Natural killer cell (primary cell): Measurements from ENCODE around the gene PDE4B. TPM values are rescaled to one million over a fixed set of nuclear protein-coding genes. Genes with fewer than 3 reads are reported as not detected.
"Not testable (repeated sequence)": the region's sequence is repeated elsewhere in the genome, so short reads cannot be mapped to it uniquely, and the experiment has no call there.

ENCODE experiments used
- ATAC-seq, 3 donors: fragments of 150-1000 bp in 2 of 3; fragments of 200-7000 bp in 1 of 3; cut with Tn5 transposase; 1 replicate in 1 of 3; 2 replicates in 2 of 3; pipeline ENCODE4 v1.10.0; 2021; ENCODE audit warnings: mild to moderate bottlenecking in 2 of 3, moderate library complexity in 2 of 3
- DNase-seq, 2 donors: peaks; one replicate each; pipeline versions ENCODE4 v3.0.0 to v3.0.0-alpha.2; 2013 to 2021; ENCODE audit warnings: mixed read lengths in 1 of 2
- H3K27ac ChIP-seq: one replicate; pipeline ENCODE4 v1.5.1; 2013; ENCODE audit warnings: mild to moderate bottlenecking, low read length
- H3K27me3 ChIP-seq: one replicate; pipeline ENCODE4 v1.6.1; 2013; ENCODE audit warnings: low read length; ENCODE audit not compliant: control insufficient read depth, insufficient read depth
- H3K36me3 ChIP-seq: one replicate; pipeline ENCODE4 v1.6.1; 2013; ENCODE audit warnings: low read length; ENCODE audit not compliant: control insufficient read depth, insufficient read depth
- H3K4me1 ChIP-seq: one replicate; pipeline ENCODE4 v1.6.1; 2013; ENCODE audit warnings: low read length; ENCODE audit not compliant: control insufficient read depth, insufficient read depth
- H3K4me3 ChIP-seq: one replicate; pipeline ENCODE4 v1.5.1; 2013; ENCODE audit warnings: low read length
- H3K9me3 ChIP-seq: one replicate; pipeline ENCODE4 v1.6.1; 2013; ENCODE audit warnings: low read length; ENCODE audit not compliant: control insufficient read depth, insufficient read depth
- H3K27ac Mint-ChIP-seq, 2 donors: one replicate each; pipeline ENCODE4 v1.8.0; 2022; ENCODE audit warnings: mild to moderate bottlenecking in 2 of 2, mixed read lengths in 2 of 2, moderate library complexity in 1 of 2
- H3K27me3 Mint-ChIP-seq, 2 donors: one replicate each; pipeline ENCODE4 v1.8.0; 2022; ENCODE audit warnings: low read depth in 2 of 2, mixed read lengths in 2 of 2
- H3K36me3 Mint-ChIP-seq: one replicate; pipeline ENCODE4 v1.8.0; 2022; ENCODE audit warnings: mixed read lengths
- H3K4me1 Mint-ChIP-seq, 2 donors: one replicate each; pipeline ENCODE4 v1.8.0; 2022; ENCODE audit warnings: mixed read lengths in 2 of 2
- H3K4me3 Mint-ChIP-seq: one replicate; pipeline ENCODE4 v1.8.0; 2022; ENCODE audit warnings: mild to moderate bottlenecking, moderate library complexity, mixed read lengths
- H3K9me3 Mint-ChIP-seq, 2 donors: one replicate each; pipeline ENCODE4 v1.8.0; 2022; ENCODE audit warnings: mixed read lengths in 2 of 2
- WGBS: methylation state at CpG from one replicate; pipeline ENCODE4 v1.1.7; 2013; ENCODE audit warnings: missing lambda C conversion rate; ENCODE audit not compliant: insufficient coverage; 5-methylcytosine and 5-hydroxymethylcytosine counted together
- intact Hi-C: fragments of 100-400 bp; cut with micrococcal nuclease; formaldehyde crosslinking; loops from one replicate; pipeline ENCODE4 v1.14.2; 2022
- total RNA-seq, 4 donors: library from RNA; stranded (reverse); fragments of 120-200 nt in 1 of 4; gene quantifications; one replicate each; pipeline versions ENCODE4 v1.2.3 to v1.2.4, GENCODE V29; 2013 to 2022
- TF ChIP-seq, protein P1 (sequence below): fragments of 200-600 bp; IDR thresholded peaks from one replicate; pipeline ENCODE4 v1.8.0; 2022; ENCODE audit warnings: antibody characterized with exemption

Gene PDE4B
- total RNA-seq, 3 donors from 2014 or later (not counting 1 experiment from before 2014, with no cell fraction given): 18.0 to 42.4 (median 25.5) TPM

DNA sequence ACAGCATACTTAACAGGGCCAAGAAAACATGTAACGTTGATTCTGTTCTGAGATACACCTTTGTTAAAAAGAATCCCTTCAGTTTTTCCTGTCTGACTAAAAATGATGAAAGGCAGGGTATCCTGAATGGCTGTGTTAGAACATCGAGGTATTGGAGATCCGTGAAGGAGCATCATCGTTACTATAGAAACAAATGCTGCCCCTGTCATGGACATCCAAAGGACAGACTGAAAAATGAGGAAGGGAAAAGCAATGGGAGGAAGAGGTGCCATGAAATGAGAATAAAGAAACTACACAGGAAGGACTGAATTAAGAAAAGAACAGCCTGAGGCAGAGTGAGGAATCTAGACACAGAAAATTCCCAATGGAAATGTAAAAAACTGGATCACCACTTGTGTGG lies 257.9 kb downstream of the PDE4B start:
- TF ChIP-seq, protein P1, sequence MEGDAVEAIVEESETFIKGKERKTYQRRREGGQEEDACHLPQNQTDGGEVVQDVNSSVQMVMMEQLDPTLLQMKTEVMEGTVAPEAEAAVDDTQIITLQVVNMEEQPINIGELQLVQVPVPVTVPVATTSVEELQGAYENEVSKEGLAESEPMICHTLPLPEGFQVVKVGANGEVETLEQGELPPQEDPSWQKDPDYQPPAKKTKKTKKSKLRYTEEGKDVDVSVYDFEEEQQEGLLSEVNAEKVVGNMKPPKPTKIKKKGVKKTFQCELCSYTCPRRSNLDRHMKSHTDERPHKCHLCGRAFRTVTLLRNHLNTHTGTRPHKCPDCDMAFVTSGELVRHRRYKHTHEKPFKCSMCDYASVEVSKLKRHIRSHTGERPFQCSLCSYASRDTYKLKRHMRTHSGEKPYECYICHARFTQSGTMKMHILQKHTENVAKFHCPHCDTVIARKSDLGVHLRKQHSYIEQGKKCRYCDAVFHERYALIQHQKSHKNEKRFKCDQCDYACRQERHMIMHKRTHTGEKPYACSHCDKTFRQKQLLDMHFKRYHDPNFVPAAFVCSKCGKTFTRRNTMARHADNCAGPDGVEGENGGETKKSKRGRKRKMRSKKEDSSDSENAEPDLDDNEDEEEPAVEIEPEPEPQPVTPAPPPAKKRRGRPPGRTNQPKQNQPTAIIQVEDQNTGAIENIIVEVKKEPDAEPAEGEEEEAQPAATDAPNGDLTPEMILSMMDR: no peak
- no peak overlapping the region for H3K4me3 Mint-ChIP-seq
- H3K27me3 Mint-ChIP-seq: peaks cover 0 to 3% of the 10 kb centered on the region in 2 donors
- intact Hi-C loops: no loop called here
- H3K9me3 ChIP-seq: no peaks in the 10 kb centered on the region
- no peak for DNase-seq
- peaks cover 0 to 2% of the 10 kb centered on the region in 2 donors for H3K9me3 Mint-ChIP-seq
- H3K27ac Mint-ChIP-seq: no peak overlapping the region
- no peaks in the 10 kb centered on the region for H3K27me3 ChIP-seq
- H3K27ac ChIP-seq: no peak overlapping the region
- H3K36me3 ChIP-seq: no peaks in the 10 kb centered on the region
- no peaks in the 10 kb centered on the region for H3K36me3 Mint-ChIP-seq
- WGBS: 91% methylated on average over 4 of the region's 4 CpGs
- H3K4me3 ChIP-seq: no peak overlapping the region
- ATAC-seq: no peak
- no peaks in the 10 kb centered on the region for H3K4me1 ChIP-seq
- no peaks in the 10 kb centered on the region for H3K4me1 Mint-ChIP-seq

DNA sequence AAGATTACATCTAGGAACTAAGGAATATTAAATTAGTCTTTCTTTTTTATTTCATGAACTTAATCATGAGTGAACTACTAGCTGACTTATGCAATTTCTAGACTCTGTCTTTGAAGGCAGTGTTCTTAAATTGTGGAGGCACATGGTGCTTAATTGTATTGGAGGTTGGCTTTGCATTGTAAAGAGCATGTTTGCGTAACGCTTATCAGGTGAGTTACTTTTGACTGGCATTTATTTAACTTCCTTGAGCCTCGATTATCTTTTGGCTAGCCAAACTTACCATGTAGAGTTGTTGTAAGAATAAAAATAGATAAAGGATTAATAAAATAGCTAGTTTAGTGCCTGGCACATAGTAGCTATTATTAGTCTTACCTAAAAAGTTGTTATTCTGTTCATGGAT lies 262.4 kb downstream of the PDE4B start:
- WGBS: 95% methylated on average over 3 of the region's 3 CpGs
- peaks cover 3 to 5% of the 10 kb centered on the region in 2 donors for H3K9me3 Mint-ChIP-seq
- TF ChIP-seq, protein P1: no peak

DNA sequence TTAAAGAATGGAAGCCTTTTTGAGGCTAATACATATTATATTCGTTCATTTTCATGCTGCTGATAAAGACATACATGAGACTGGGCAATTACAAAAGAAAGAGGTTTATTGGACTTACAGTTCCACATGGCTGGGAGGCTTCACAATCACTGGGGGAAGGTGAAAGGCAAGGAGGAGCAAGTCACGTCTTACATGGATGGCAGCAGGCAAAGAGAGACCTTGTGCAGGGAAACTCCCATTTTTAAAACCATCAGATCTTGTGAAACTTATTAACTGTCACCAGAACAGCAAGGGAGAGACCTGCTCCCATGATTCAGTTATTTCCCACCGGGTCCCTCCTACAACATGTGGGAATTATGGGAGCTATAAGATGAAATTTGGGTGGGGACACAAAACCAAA lies 264.8 kb downstream of the PDE4B start:
- H3K4me1 ChIP-seq, H3K27ac Mint-ChIP-seq, H3K36me3 ChIP-seq, H3K4me3 ChIP-seq, H3K27ac ChIP-seq, H3K4me1 Mint-ChIP-seq, ATAC-seq, H3K9me3 Mint-ChIP-seq, H3K27me3 ChIP-seq, H3K9me3 ChIP-seq, H3K4me3 Mint-ChIP-seq, DNase-seq, H3K36me3 Mint-ChIP-seq, H3K27me3 Mint-ChIP-seq, intact Hi-C loops: not testable (repeated sequence)
- WGBS: 89% methylated on average over 2 of the region's 3 CpGs

More for the DNA sequence above, 262.4 kb downstream of the PDE4B start:
- no peak overlapping the region for H3K4me3 ChIP-seq
- H3K9me3 ChIP-seq: no peaks in the 10 kb centered on the region
- Mint-ChIP-seq H3K4me1 (no peaks in the 10 kb centered on the region), H3K27me3 (peaks cover 0 to 3% of the 10 kb centered on the region in 2 donors), H3K36me3 (no peaks in the 10 kb centered on the region), H3K4me3 (no peak overlapping the region), H3K27ac (no peak overlapping the region)
- DNase-seq (no peak), ATAC-seq (no peak)
- intact Hi-C loops: no loop called here
- H3K4me1 ChIP-seq: no peaks in the 10 kb centered on the region
- no peak overlapping the region for H3K27ac ChIP-seq
- no peaks in the 10 kb centered on the region for H3K36me3 ChIP-seq
- no peaks in the 10 kb centered on the region for H3K27me3 ChIP-seq

DNA sequence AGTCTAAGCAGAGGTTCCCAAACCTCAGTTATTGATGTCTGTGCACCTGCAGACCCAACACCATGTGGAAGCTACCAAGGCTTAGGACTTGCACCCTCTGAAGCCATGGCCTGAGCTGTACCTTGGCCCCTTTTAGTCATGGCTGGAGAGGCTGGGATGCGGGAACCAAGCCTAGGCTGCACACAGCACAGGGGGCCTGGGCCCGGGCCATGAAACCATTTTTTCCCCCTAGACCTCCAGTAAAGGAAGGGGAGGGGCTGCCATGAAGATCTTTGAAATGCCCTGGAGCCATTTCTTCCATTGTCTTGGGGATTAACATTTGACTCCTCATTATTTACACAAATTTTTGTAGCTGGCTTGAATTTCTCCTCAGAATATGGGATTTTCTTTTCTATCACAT lies 265.9 kb downstream of the PDE4B start:
- H3K9me3 Mint-ChIP-seq: peaks cover 3 to 5% of the 10 kb centered on the region in 2 donors
- intact Hi-C loops: no loop called here
- Histone ChIP-seq H3K36me3 (no peaks in the 10 kb centered on the region), H3K4me3 (no peak overlapping the region), H3K27me3 (no peaks in the 10 kb centered on the region), H3K4me1 (no peaks in the 10 kb centered on the region), H3K9me3 (no peaks in the 10 kb centered on the region), H3K27ac (no peak overlapping the region)
- H3K27me3 Mint-ChIP-seq: peaks cover 3 to 6% of the 10 kb centered on the region in 2 donors
- TF ChIP-seq, protein P1: no peak
- H3K4me1 Mint-ChIP-seq: no peaks in the 10 kb centered on the region
- ATAC-seq: no peak
- WGBS: 79% methylated on average over 2 of the region's 2 CpGs
- DNase-seq: no peak
- H3K27ac Mint-ChIP-seq: no peak overlapping the region
- no peak overlapping the region for H3K4me3 Mint-ChIP-seq
- H3K36me3 Mint-ChIP-seq: no peaks in the 10 kb centered on the region

DNA sequence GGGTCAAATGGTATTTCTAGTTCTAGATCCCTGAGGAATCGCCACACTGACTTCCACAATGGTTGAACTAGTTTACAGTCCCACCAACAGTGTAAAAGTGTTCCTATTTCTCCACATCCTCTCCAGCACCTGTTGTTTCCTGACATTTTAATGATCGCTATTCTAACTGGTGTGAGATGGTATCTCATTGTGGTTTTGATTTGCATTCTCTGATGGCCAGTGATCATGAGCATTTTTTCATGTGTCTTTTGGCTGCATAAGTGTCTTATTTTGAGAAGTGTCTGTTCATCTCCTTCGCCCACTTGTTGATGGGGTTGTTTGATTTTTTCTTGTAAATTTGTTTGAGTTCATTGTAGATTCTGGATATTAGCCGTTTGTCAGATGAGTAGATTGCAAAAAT lies 274.5 kb downstream of the PDE4B start:
- not testable (repeated sequence) for H3K27ac ChIP-seq

More for the DNA sequence above, 274.5 kb downstream of the PDE4B start:
- DNase-seq, H3K4me1 ChIP-seq, intact Hi-C loops, H3K9me3 Mint-ChIP-seq, H3K27ac Mint-ChIP-seq, H3K4me3 ChIP-seq, H3K9me3 ChIP-seq, H3K4me1 Mint-ChIP-seq, H3K27me3 Mint-ChIP-seq, H3K4me3 Mint-ChIP-seq, ATAC-seq, H3K36me3 ChIP-seq, H3K27me3 ChIP-seq, H3K36me3 Mint-ChIP-seq: not testable (repeated sequence)
- WGBS: 79% methylated on average over 2 of the region's 4 CpGs
